GM23248 (cell line): Measurements from ENCODE around the gene OR10H5. TPM values are rescaled to one million over a fixed set of nuclear protein-coding genes. Genes with fewer than 3 reads are reported as not detected.
A peak's percentile ranks its signal among the peaks of the same experiment; 100 is the strongest.
"Not testable (repeated sequence)": the region's sequence is repeated elsewhere in the genome, so short reads cannot be mapped to it uniquely, and the experiment has no call there.

Experiments
- DNase-seq: peaks from one replicate; pipeline ENCODE4 v3.0.0-alpha.2; 2015
- H2AFZ ChIP-seq: fragments of 200-600 bp; sonication (generic); 2 replicates; pipeline ENCODE4 v1.6.1; 2016; ENCODE audit warnings: antibody characterized with exemption
- H3F3A ChIP-seq: fragments of 200-600 bp; sonication (generic); 2 replicates; pipeline ENCODE4 v1.6.1; 2016; ENCODE audit warnings: mild to moderate bottlenecking, antibody characterized with exemption, mixed run types; ENCODE audit not compliant: insufficient read depth
- H3K27ac ChIP-seq: fragments of 200-600 bp; sonication (generic); 2 replicates; pipeline ENCODE4 v1.5.1; 2016; ENCODE audit warnings: mild to moderate bottlenecking
- H3K27me3 ChIP-seq: fragments of 200-600 bp; sonication (generic); replicated peaks from 2 replicates; pipeline ENCODE4 v1.6.1; 2016; ENCODE audit warnings: mild to moderate bottlenecking; ENCODE audit not compliant: insufficient read depth
- H3K36me3 ChIP-seq: fragments of 200-600 bp; sonication (generic); 2 replicates; pipeline ENCODE4 v1.6.1; 2016; ENCODE audit warnings: low read depth, mild to moderate bottlenecking
- H3K4me1 ChIP-seq: fragments of 200-600 bp; sonication (generic); 2 replicates; pipeline ENCODE4 v1.6.1; 2016; ENCODE audit warnings: mild to moderate bottlenecking; ENCODE audit not compliant: insufficient read depth
- H3K4me2 ChIP-seq: fragments of 200-600 bp; sonication (generic); one replicate; pipeline ENCODE4 v1.6.1; 2016; ENCODE audit warnings: mild to moderate bottlenecking; ENCODE audit not compliant: unreplicated experiment
- H3K4me3 ChIP-seq: fragments of 200-600 bp; sonication (generic); 2 replicates; pipeline ENCODE4 v1.5.1; 2016; ENCODE audit warnings: mild to moderate bottlenecking
- H3K79me2 ChIP-seq: fragments of 200-600 bp; sonication (generic); 2 replicates; pipeline ENCODE4 v1.6.1; 2016; ENCODE audit warnings: mild to moderate bottlenecking; ENCODE audit not compliant: insufficient read depth
- H3K9ac ChIP-seq: fragments of 200-600 bp; sonication (generic); 2 replicates; pipeline ENCODE4 v1.6.1; 2016; ENCODE audit warnings: mild to moderate bottlenecking
- H3K9me2 ChIP-seq: fragments of 200-600 bp; sonication (generic); 2 replicates; pipeline ENCODE4 v1.6.1; 2016; ENCODE audit warnings: mixed run types, mild to moderate bottlenecking, moderate library complexity; ENCODE audit not compliant: insufficient read depth
- H3K9me3 ChIP-seq: fragments of 200-600 bp; sonication (generic); one replicate; pipeline ENCODE4 v1.6.1; 2017; ENCODE audit warnings: low read depth
- H4K20me1 ChIP-seq: fragments of 200-600 bp; sonication (generic); 2 replicates; pipeline ENCODE4 v1.6.0; 2016; ENCODE audit not compliant: insufficient read depth
- EZH2 ChIP-seq: fragments of 200-600 bp; sonication (generic); IDR thresholded peaks from 2 replicates; pipeline ENCODE4 v1.6.1; 2018; ENCODE audit warnings: antibody characterized with exemption, mild to moderate bottlenecking; ENCODE audit not compliant: insufficient read depth, poor library complexity, severe bottlenecking
- EZH2phosphoT487 ChIP-seq: fragments of 200-600 bp; sonication (generic); IDR thresholded peaks from 2 replicates; pipeline ENCODE4 v1.6.1; 2018; ENCODE audit warnings: antibody characterized with exemption, moderate library complexity, mild to moderate bottlenecking, low read depth; ENCODE audit not compliant: insufficient read depth
- WGBS, 2 experiments: methylation state at CpG; one replicate each; pipeline ENCODE4 v1.1.6; 2015 to 2017; ENCODE audit warnings: low lambda C conversion rate in 2 of 2, low coverage in 1 of 2; ENCODE audit errors: missing lambda C conversion rate in 2 of 2; 5-methylcytosine and 5-hydroxymethylcytosine counted together
- in situ Hi-C: fragments of 300-500 bp; cut with MboI; formaldehyde crosslinking; loops from 2 replicates; pipeline ENCODE4 v1.15.0; 2020
- polyA plus RNA-seq: library from polyadenylated mRNA; unstranded; fragments of >200 nt; fragmentation: Nextera tagmentation; extraction: Ambion mirVana; gene quantifications from 2 replicates; pipeline ENCODE4 v1.2.1, GENCODE V29; 2016
- total RNA-seq: library from RNA; depleted of rRNA; stranded (reverse); fragments of >200 nt; shearing (Covaris generic); gene quantifications from 2 replicates; pipeline ENCODE4 v1.2.3, GENCODE V29; 2014

Gene OR10H5
- total and polyA plus RNA-seq, 2 experiments from 2014 or later: not detected

DNA sequence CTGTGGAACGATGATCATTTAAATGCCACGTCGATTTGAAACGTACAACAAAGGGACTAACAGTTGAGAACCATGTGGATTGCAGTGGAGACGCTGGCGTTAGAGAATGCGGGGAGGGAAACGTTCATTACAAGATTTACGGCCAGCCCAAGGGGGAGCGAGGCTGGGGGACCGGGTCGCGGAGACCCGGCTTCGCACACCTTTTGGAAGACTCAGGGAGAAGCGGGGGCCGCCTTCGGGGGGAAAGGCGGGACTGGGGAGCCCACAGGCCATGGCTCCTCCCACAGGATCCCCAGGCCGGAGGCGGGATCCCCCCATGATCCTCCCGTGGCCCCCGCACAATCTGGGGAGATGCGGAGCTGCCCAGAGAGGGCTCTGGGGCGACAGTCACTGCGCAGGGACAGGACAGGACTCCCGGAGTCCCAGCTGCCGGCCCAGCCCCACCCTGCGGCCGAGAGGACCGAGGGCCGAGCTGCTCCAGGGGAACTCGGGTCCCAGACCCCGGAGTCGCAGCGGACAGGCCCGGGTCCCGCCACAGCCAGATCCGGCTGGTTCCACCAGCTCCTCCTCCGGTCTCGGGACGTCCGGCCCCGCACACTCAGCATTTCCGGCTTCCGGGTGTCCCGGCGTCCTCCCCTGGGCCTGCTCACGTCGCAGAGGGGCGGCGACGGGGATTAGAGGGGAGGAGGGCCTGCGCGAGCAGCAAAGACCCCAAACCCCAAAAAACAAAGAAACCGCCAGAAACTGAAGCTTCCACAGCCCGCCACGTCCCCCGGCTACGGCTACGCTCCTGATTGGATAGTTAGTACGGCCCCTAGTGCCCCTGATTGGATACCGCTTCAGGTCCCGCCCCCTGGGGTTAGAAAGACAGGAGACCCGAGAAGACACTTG is 49.1 kb downstream of the OR10H5 start:
- no peaks in the 10 kb centered on the region for H3K9me2 ChIP-seq
- H4K20me1 ChIP-seq: no peaks in the 10 kb centered on the region
- H3K9ac ChIP-seq: peak overlapping the region; percentile 98
- no peaks in the 10 kb centered on the region for H3K36me3 ChIP-seq
- peak overlapping the region; percentile 93 for H2AFZ ChIP-seq
- peak overlapping the region; percentile 80 for H3K4me3 ChIP-seq
- peak overlapping the region; percentile 96 for H3K27ac ChIP-seq
- TF ChIP-seq EZH2phosphoT487 (no peak), EZH2 (no peak)
- H3K79me2 ChIP-seq: no peaks in the 10 kb centered on the region
- in situ Hi-C loops: no loop called here
- H3K4me2 ChIP-seq: peak overlapping the region; percentile 98
- H3K9me3 ChIP-seq: no peaks in the 10 kb centered on the region
- H3K27me3 ChIP-seq: no peaks in the 10 kb centered on the region
- H3F3A ChIP-seq: no peaks in the 10 kb centered on the region
- H3K4me1 ChIP-seq: no peaks in the 10 kb centered on the region; the same call in 1 of the 2 replicates
- WGBS, 2 experiments: 2% methylated on average over 51 to 52 of the region's 65 CpGs
- DNase-seq: peak; percentile 99

DNA sequence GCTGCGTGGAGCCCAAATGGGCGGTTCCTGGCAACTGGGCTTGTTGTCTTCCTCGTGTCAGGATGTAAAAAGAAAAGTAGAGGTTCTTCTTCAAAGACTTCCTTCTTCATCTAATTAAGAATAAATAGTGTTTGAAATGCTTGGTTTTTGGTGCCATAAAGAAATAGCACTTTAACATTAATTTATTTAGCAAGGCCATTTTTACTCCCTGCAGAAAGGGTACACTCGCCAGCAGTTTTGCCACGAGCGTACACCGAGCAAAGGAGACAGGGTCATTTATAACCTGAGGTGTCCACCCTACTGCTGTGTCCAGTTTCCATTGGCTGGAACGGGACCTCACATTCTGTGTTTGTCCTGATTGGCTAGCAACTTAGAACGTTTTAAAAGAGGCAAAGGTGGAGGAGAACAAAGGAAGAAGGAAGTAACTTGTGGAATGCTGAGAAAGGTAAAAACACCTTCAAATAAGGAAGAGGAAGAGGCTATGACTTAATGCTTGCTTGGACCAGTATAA is 49.8 kb downstream of the OR10H5 start:
- in situ Hi-C loops: no loop called here
- H3K4me3 ChIP-seq: peak overlapping the region; percentile 80
- no peaks in the 10 kb centered on the region for H3F3A ChIP-seq
- H4K20me1 ChIP-seq: no peaks in the 10 kb centered on the region
- no peak for TF ChIP-seq EZH2
- no peak for TF ChIP-seq EZH2phosphoT487
- H3K36me3 ChIP-seq: no peaks in the 10 kb centered on the region
- DNase-seq: no peak
- no peaks in the 10 kb centered on the region for H3K9me3 ChIP-seq
- H3K27me3 ChIP-seq: no peaks in the 10 kb centered on the region
- H3K4me1 ChIP-seq: no peaks in the 10 kb centered on the region; the same call in 1 of the 2 replicates
- H3K9me2 ChIP-seq: no peaks in the 10 kb centered on the region
- 0 to 1% methylated on average over 9 of the region's 9 CpGs for whole genome bisulfite sequencing, 2 experiments
- H3K79me2 ChIP-seq: no peaks in the 10 kb centered on the region
- peak overlapping the region; percentile 93 for H2AFZ ChIP-seq
- peak overlapping the region; percentile 98 for H3K9ac ChIP-seq
- peak overlapping the region; percentile 98 for H3K4me2 ChIP-seq
- peak overlapping the region; percentile 96 for H3K27ac ChIP-seq

- in situ Hi-C loops: no loop called here
- TF ChIP-seq EZH2 (no peak), EZH2phosphoT487 (no peak)
Observed at GRCh38 chr19:15838351-15838750, 50.9 kb downstream of the OR10H5 start.

DNA sequence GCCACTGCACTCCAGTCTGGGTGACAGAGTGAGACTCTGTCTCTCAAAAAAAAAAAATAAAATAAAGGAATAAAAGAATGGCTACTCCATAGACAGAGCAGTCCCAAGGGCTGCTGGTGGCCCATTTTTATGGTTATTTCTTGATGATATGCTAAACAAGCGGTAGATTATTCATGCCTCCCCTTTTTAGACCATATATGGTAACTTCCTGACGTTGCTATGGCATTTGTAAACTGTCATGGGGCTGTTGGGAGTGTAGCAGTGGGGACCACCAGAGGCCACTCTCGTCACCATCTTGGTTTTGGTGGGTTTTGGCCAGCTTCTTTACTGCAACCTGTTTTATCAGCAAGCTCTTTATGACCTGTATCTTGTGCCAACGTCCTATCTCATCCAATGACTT is 52.4 kb downstream of the OR10H5 start:
- WGBS, 2 experiments: 42 to 49% methylated on average over 4 of the region's 4 CpGs
- H3K9me2 ChIP-seq, H3K4me3 ChIP-seq, H4K20me1 ChIP-seq, H3K36me3 ChIP-seq, H2AFZ ChIP-seq, in situ Hi-C loops, H3K79me2 ChIP-seq, H3K4me1 ChIP-seq, DNase-seq, H3K27me3 ChIP-seq, H3K4me2 ChIP-seq, H3K9ac ChIP-seq, H3K27ac ChIP-seq, H3K9me3 ChIP-seq, H3F3A ChIP-seq: not testable (repeated sequence)

More at GRCh38 chr19:15838351-15838750, 50.9 kb downstream of the OR10H5 start:
- no peaks in the 10 kb centered on the region; the same call in 1 of the 2 replicates for H3K4me1 ChIP-seq
- no peak overlapping the region for H2AFZ ChIP-seq
- no peaks in the 10 kb centered on the region for H3K79me2 ChIP-seq
- H3F3A ChIP-seq: no peaks in the 10 kb centered on the region
- H3K27me3 ChIP-seq: no peaks in the 10 kb centered on the region
- no peaks in the 10 kb centered on the region for H3K9me3 ChIP-seq
- H3K9me2 ChIP-seq: no peaks in the 10 kb centered on the region
- no peaks in the 10 kb centered on the region for H3K36me3 ChIP-seq
- no peak overlapping the region for H3K9ac ChIP-seq
- no peak overlapping the region for H3K27ac ChIP-seq
- H4K20me1 ChIP-seq: no peaks in the 10 kb centered on the region
- DNase-seq: no peak
- no peak overlapping the region for H3K4me2 ChIP-seq
- 98 to 99% methylated on average over 3 of the region's 3 CpGs for WGBS, 2 experiments
- H3K4me3 ChIP-seq: no peak overlapping the region
